GM12878 (cell line): Measurements from ENCODE around the gene STK38. TPM values are rescaled to one million over a fixed set of nuclear protein-coding genes. Genes with fewer than 3 reads are reported as not detected.

Source experiments
- ATAC-seq: fragments of 200-7000 bp; cut with Tn5 transposase; 3 replicates; pipeline ENCODE4 v1.9.1; 2020; ENCODE audit warnings: mild to moderate bottlenecking, moderate library complexity
- BruUV-seq: library from RNA; stranded (reverse); fragments of 400-500 nt; replicated peaks from 2 replicates; lab custom pipeline; 2021; lab: Mats Ljungman, UMichigan
- CTCF ChIA-PET: fragments of 300-600 bp; sonication (Branson Sonifier 250); formaldehyde crosslinking; extraction: SDS; loops from one replicate; lab custom pipeline; 2021; ENCODE audit warnings: inconsistent platforms; lab: Yijun Ruan, JAX
- POLR2A ChIA-PET: fragments of 350-600 bp; formaldehyde crosslinking; extraction: SDS; loops from one replicate; lab custom pipeline; 2021; ENCODE audit warnings: inconsistent platforms; lab: Charles Lee
- RAD21 ChIA-PET: fragments of 300-600 bp; sonication (Branson Sonifier 250); formaldehyde crosslinking; loops from one replicate; lab custom pipeline; 2023; ENCODE audit warnings: antibody characterized with exemption; ENCODE audit not compliant: unreplicated experiment; lab: Charles Lee
- SMC1A ChIA-PET: fragments of 300-600 bp; sonication (Branson Sonifier 250); formaldehyde crosslinking; loops from one replicate; lab custom pipeline; 2023; ENCODE audit not compliant: unreplicated experiment, uncharacterized antibody; lab: Charles Lee
- DNase-seq: peaks from one replicate; pipeline ENCODE4 v3.0.0-alpha.2; 2011; ENCODE audit warnings: low read depth, low spot score
- FAIRE-seq: peaks from 3 replicates; lab custom pipeline; 2011; peaks lifted over from hg19 to GRCh38; lab: Jason Lieb, UNC
- H2AFZ ChIP-seq: 2 replicates; pipeline ENCODE4 v1.6.0; 2011; ENCODE audit warnings: low read depth, low read length, control low read depth; ENCODE audit not compliant: control insufficient read depth
- H3K27ac ChIP-seq: 2 replicates; pipeline ENCODE4 v1.5.1; 2011; ENCODE audit warnings: control low read depth; ENCODE audit not compliant: control insufficient read depth, insufficient read depth
- H3K27me3 ChIP-seq, 2 experiments: replicated peaks in 1 of 2; 2 replicates each; pipeline versions ENCODE4 v1.6.0 to v1.6.1; 2011; ENCODE audit warnings: low read length in 1 of 2; ENCODE audit not compliant: control insufficient read depth in 2 of 2, insufficient read depth in 2 of 2
- H3K36me3 ChIP-seq, 2 experiments: 2 replicates each; pipeline ENCODE4 v1.5.1; 2011; ENCODE audit warnings: low read length in 1 of 2; ENCODE audit not compliant: control insufficient read depth in 2 of 2, insufficient read depth in 2 of 2
- H3K4me1 ChIP-seq: 2 replicates; pipeline ENCODE4 v1.6.1; 2011; ENCODE audit warnings: mild to moderate bottlenecking, low read length, moderate library complexity, mixed read lengths; ENCODE audit not compliant: control insufficient read depth, insufficient read depth
- H3K4me2 ChIP-seq: 2 replicates; pipeline ENCODE4 v1.6.0; 2011; ENCODE audit warnings: control low read depth; ENCODE audit not compliant: control insufficient read depth, insufficient read depth
- H3K4me3 ChIP-seq: fragments of 200-600 bp; sonication (generic); 2 replicates; pipeline ENCODE4 v1.5.1; 2016
- H3K79me2 ChIP-seq: 2 replicates; pipeline ENCODE4 v1.6.0; 2011; ENCODE audit warnings: low read length; ENCODE audit not compliant: control insufficient read depth, insufficient read depth
- H3K9ac ChIP-seq: 2 replicates; pipeline ENCODE4 v1.8.0; 2011; ENCODE audit warnings: low read length, control low read depth, mixed read lengths; ENCODE audit not compliant: control insufficient read depth, insufficient read depth
- H3K9me3 ChIP-seq: replicated peaks from 3 replicates; pipeline ENCODE4 v1.5.1; 2011; ENCODE audit warnings: mild to moderate bottlenecking, low read length; ENCODE audit not compliant: control insufficient read depth, insufficient read depth
- H4K20me1 ChIP-seq: 2 replicates; pipeline ENCODE4 v1.6.0; 2011; ENCODE audit not compliant: control insufficient read depth, insufficient read depth
- CREM ChIP-seq: IDR thresholded peaks from 2 replicates; pipeline ENCODE4 v1.6.1; 2014; ENCODE audit warnings: antibody characterized with exemption, low read depth
- EGR1 ChIP-seq, 2 experiments: IDR thresholded peaks; 1 replicate in 1 of 2; 2 replicates in 1 of 2; pipeline ENCODE4 v1.6.1; 2011 to 2012; ENCODE audit warnings: low read depth in 2 of 2, low read length in 2 of 2, borderline replicate concordance in 1 of 2, mild to moderate bottlenecking in 1 of 2, moderate library complexity in 1 of 2
- HSF1 ChIP-seq: fragments of 150-350 bp; IDR thresholded peaks from 2 replicates; pipeline ENCODE4 v1.6.1; 2014; ENCODE audit warnings: mild to moderate bottlenecking, low read depth, low read length
- IKZF1 ChIP-seq: fragments of 450-650 bp; conservative IDR thresholded peaks from 2 replicates; pipeline ENCODE4 v1.6.1; 2017; ENCODE audit warnings: antibody characterized with exemption, mild to moderate bottlenecking
- PAX8 ChIP-seq: fragments of 450-650 bp; IDR thresholded peaks from 2 replicates; pipeline ENCODE4 v1.6.1; 2017; ENCODE audit warnings: mild to moderate bottlenecking, moderate library complexity
- POLR2A ChIP-seq: IDR thresholded peaks from 2 replicates; pipeline ENCODE4 v1.6.1; 2011; ENCODE audit warnings: low read depth, mild to moderate bottlenecking, low read length
- POLR2AphosphoS5 ChIP-seq: IDR thresholded peaks from 2 replicates; pipeline ENCODE4 v1.6.1; 2011; ENCODE audit warnings: mild to moderate bottlenecking, low read length, inconsistent platforms
- POU2F2 ChIP-seq: IDR thresholded peaks from 3 replicates; pipeline ENCODE4 v1.6.1; 2011; ENCODE audit warnings: low read depth, mild to moderate bottlenecking, low read length, borderline replicate concordance
- RCOR1 ChIP-seq: conservative IDR thresholded peaks from 2 replicates; pipeline ENCODE4 v1.6.1; 2012; ENCODE audit warnings: low read depth, low read length, improper control_type of control experiment
- RELA ChIP-seq: fragments of 450-650 bp; IDR thresholded peaks from 2 replicates; pipeline ENCODE4 v1.8.0; 2014; ENCODE audit warnings: borderline replicate concordance; ENCODE audit not compliant: partially characterized antibody
- SMC3 ChIP-seq: IDR thresholded peaks from 2 replicates; pipeline ENCODE4 v1.6.1; 2011; ENCODE audit warnings: low read length, improper control_type of control experiment, borderline replicate concordance
- ZBTB11 ChIP-seq: fragments of 450-650 bp; formaldehyde crosslinking; IDR thresholded peaks from 2 replicates; pipeline ENCODE4 v1.5.0; 2022; ENCODE audit warnings: mild to moderate bottlenecking, missing genetic modification characterization
- ZBTB40 ChIP-seq: fragments of 450-650 bp; IDR thresholded peaks from 2 replicates; pipeline ENCODE4 v1.6.1; 2016; ENCODE audit warnings: mild to moderate bottlenecking, moderate library complexity, borderline replicate concordance
- WGBS: methylation state at CpG from one replicate; pipeline ENCODE4 v1.1.6; 2016; ENCODE audit warnings: low lambda C conversion rate; ENCODE audit not compliant: insufficient replicate concordance, insufficient coverage; ENCODE audit errors: missing lambda C conversion rate; 5-methylcytosine and 5-hydroxymethylcytosine counted together
- in situ Hi-C: fragments of 300-500 bp; cut with MboI; formaldehyde crosslinking; loops from 9 replicates; pipeline ENCODE4 v1.14.3; 2018; ENCODE audit warnings: mixed read lengths
- intact Hi-C: fragments of 100-400 bp; cut with micrococcal nuclease; formaldehyde crosslinking; loops from one replicate; pipeline ENCODE4 v1.14.2; 2022; ENCODE audit not compliant: unreplicated experiment
- polyA plus RNA-seq, 11 experiments: library from polyadenylated mRNA; depleted of rRNA in 4 of 11; unstranded in 6 of 11; stranded (reverse) in 5 of 11; fragments of >200 nt; fragmentation: Nextera tagmentation in 4 of 11; fragmentation: Illumina TruSeq in 1 of 11; extraction: Ambion mirVana in 4 of 11; extraction: Trizol in 1 of 11; gene quantifications; 1 replicate in 1 of 11; 2 replicates in 10 of 11; pipeline versions ENCODE4 v1.2.1 to v1.2.3, GENCODE V29; 2011 to 2016; ENCODE audit warnings: inconsistent platforms in 2 of 11, missing spikeins in 2 of 11, low read depth in 1 of 11
- total RNA-seq, 4 experiments: library from RNA; depleted of rRNA in 3 of 4; stranded (reverse); fragments of >200 nt in 3 of 4; fragmentation: Illumina TruSeq in 1 of 4; extraction: Trizol in 1 of 4; gene quantifications; 2 replicates each; pipeline versions ENCODE4 v1.2.1 to v1.2.3, GENCODE V29; 2013 to 2021

STK38 gene
- total and polyA plus RNA-seq, 10 of the 15 experiments (the other 5 are each of a cell fraction or from before 2014, with no cell fraction given) = 4.1 to 18.7 (median 13.6) TPM

- Histone ChIP-seq H3K4me3 (peak overlapping the region; percentile 100), H2AFZ (no peak overlapping the region), H3K27me3 (no peaks in the 10 kb centered on the region), H4K20me1 (peaks cover 9% of the 10 kb centered on the region), H3K27ac (peak overlapping the region; percentile 87), H3K36me3 (peaks cover 16 to 18% of the 10 kb centered on the region in 2 experiments), H3K9me3 (no peaks in the 10 kb centered on the region), H3K9ac (peak overlapping the region; percentile 97), H3K79me2 (peaks cover 63% of the 10 kb centered on the region), H3K4me1 (peaks cover 11% of the 10 kb centered on the region), H3K4me2 (peak overlapping the region; percentile 34; the same call in 1 of the 2 replicates)
- no TSS peak for BruUV-seq
- under 1% methylated on average over 15 of the region's 15 CpGs for WGBS
- ChIA-PET RAD21 (interaction anchor here (0.7 to 1.4 kb wide), 3 partner anchors 14 to 87 kb away, joined by 3 read pairs; no protein-coding TSS in a partner anchor), CTCF (interaction anchor here (0.6 to 4.0 kb wide), 3 partner anchors 20 to 167 kb away, joined by 3 to 29 read pairs (median 3); no protein-coding TSS in a partner anchor), SMC1A (interaction anchor here (0.5 to 1.3 kb wide), 10 partner anchors 11 to 234 kb away, joined by 3 to 4 read pairs (median 3); partner anchors contain the start of gene CDKN1A), POLR2A (interaction anchor here (0.6 to 2.3 kb wide), 13 partner anchors 11 to 1383 kb away, joined by 3 to 14 read pairs (median 4); partner anchors contain the start of genes CDKN1A and MAPK14)
- FAIRE-seq (no peak), DNase-seq (no peak), ATAC-seq (no peak)
- intact Hi-C loops = loop anchor here (1.0 to 5.0 kb wide), 3 partner anchors 48 to 173 kb away; partner anchors contain the start of genes KCTD20, PXT1 and STK38
- in situ Hi-C loops = no loop called here
- TF ChIP-seq ZBTB11 (CRISPR knock-in tag) (no peak), SMC3 (no peak), CREM (0 out of 2 replicates have a peak, but pooled peaks have one; percentile 19), POU2F2 (0 out of 3 replicates have a peak, but pooled peaks have one; percentile 11), RELA (no peak), HSF1 (no peak), PAX8 (0 out of 2 replicates have a peak, but pooled peaks have one; percentile 69), POLR2AphosphoS5 (peak; percentile 58; the same call in 1 of the 2 replicates), POLR2A (peak; percentile 56), IKZF1 (no peak), ZBTB40 (peak; percentile 46; the same call in 1 of the 2 replicates), RCOR1 (no peak), EGR1 (IDR thresholded peaks at IDR 0.05; ENCODE audit: borderline replicate concordance in 1 of 2, low read depth in 2 of 2, low read length in 2 of 2) (no peak)
Observed at GRCh38 chr6:36594816-36595643, 47.8 kb upstream of the STK38 start.
